ENCODE measurements around the gene ALDH1L1.

ALDH1L1 gene

GRCh38 chr3:126191246-126191645 is 10.9 kb upstream of the ALDH1L1 start:
- no peak for DNase-seq

- no peak for DNase-seq
Observed at GRCh38 chr3:126187920-126188319, 7.5 kb upstream of the ALDH1L1 start.

DNA sequence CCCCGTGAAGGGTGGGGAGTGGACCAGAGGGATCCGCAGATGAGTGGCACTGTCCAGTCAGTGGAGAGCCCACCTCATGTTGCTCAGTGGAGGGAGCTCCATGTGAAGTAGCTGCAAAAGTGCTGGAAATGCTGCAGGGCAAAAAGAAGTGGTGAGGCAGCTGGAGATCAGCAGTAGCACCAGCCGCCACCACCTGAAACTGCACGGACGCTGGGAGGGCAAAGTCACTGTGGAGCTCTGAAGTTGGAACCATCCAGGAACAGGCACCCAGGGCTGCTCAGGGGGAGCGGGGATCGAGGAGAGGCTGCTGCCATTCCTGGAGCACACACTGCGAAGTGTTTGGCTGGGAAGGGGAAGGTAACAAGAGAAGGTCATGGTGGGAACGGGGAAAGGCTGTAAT is 6.4 kb upstream of the ALDH1L1 start:
- no peak for DNase-seq

DNA sequence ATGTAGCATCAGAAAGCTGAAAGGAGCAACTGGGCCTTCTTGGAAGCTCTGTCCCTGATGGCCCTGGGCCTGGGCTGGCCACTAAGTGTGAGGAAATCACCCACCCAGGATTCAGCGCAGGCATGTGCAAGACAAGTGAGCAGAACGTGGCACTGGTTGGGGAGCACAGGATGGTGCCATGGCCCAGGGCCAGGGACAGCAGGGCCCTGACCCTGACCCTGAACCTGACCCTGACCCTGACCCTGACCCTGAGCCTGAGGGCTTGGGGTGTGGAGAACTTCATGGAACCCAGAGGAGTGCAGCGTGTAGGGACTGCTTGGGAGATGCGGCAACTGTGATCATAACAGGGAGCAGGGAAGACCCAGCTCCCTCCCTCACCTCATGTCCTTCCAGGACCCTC is 5.9 kb upstream of the ALDH1L1 start:
- DNase-seq: no peak

GRCh38 chr3:126184465-126185000 is 4.1 kb upstream of the ALDH1L1 start:
- DNase-seq: no peak

DNA sequence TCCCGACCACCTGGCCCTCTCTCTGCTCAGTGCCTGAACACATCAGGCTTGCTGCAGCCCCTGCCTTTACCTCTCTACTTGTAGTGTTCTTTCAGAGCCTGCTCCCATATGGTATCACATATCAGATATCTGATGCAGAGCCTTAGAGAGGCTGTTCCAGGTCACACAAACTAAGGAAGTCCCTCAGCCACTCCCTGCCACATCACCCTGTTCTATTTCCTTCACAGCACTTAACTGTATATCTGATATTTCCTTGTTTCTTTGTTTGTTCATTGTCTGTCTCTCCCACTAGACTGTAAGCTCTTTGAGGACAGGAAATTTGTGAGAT is 976 bp upstream of the ALDH1L1 start:
- no peak for DNase-seq

DNA sequence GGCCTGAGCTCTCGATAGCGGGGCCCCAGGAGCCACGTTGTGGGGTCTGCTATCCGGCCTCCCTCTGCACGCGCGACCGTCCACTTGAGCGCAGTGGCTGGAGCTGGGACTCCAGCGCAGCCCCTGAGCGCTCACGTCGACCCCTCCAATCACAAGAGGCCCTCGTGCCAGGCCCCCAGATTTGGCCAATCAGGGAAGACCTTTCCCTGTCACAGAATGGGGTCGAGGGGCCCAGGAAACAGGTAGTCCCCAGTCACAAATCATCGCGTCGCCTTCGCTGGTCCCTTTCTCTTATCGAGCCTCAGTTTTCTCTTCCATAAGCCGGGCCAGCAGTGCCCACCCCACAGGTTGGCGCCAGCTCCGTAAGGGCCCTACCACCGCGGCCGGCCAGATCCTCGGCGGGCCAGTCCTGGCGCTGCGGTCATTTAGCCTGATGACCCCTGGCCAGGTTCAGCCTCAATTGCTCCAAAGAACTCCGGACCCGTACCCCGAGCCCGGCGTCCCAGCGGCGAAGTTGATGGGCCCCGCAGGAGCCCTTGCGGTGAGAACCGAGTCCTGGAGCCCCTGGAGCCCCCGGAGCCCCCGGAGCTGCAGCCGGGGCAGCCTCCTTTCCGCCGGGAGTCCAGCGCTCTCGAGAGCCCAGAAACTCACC is 435 bp downstream of the ALDH1L1 start:
- DNase-seq: no peak

GRCh38 chr3:126170073-126170777 is 10.2 kb downstream of the ALDH1L1 start:
- DNase-seq: no peak

DNA sequence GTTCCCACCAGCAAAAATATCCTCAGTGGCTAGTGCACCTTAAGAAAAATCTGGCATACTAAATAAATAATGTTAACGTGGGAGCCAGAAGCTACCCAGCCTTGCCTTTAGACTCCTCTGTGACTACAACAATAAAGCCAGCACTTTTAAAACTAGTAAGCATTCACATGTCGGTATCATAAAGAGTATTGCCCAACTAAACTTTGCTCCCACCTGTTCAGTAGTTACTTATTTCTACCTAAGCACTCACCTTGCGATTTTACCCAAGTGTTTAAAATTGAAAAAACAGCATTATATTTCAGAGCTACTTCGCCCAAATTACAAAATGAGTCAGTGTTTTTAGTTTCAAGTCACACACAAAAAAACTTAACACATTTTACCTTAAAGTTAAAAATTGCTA is 12.8 kb downstream of the ALDH1L1 start:
- no peak for DNase-seq

GRCh38 chr3:126166009-126166408 is 14.4 kb downstream of the ALDH1L1 start:
- no peak for DNase-seq

GRCh38 chr3:126161309-126161708 is 19.1 kb downstream of the ALDH1L1 start:
- DNase-seq: no peak

GRCh38 chr3:126160243-126161210 is 19.9 kb downstream of the ALDH1L1 start:
- DNase-seq: no peak

DNA sequence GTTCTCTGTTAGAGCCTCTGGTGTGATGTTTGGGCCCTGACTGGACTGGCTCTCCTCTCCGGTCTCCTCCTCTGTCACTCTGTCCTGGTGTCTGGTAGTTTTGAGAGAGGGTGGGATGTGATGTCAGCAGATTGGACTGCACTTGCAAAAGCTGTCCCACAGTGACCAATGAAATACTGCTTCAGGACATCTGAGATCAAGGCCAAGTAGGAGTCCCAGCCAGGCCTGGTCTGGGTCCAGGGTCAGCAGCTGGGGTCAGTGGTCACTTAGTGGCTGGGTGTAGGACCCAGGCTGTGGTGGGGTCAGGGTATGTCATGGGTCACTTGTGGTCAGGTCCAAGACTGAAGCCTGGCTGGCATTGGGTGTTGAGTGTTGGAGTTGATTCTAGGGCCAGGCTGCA is 20.9 kb downstream of the ALDH1L1 start:
- DNase-seq: no peak

- DNase-seq: no peak
Observed at GRCh38 chr3:126158912-126159454, 21.4 kb downstream of the ALDH1L1 start.

- DNase-seq: no peak
Observed at GRCh38 chr3:126158016-126158911, 22.1 kb downstream of the ALDH1L1 start.

DNA sequence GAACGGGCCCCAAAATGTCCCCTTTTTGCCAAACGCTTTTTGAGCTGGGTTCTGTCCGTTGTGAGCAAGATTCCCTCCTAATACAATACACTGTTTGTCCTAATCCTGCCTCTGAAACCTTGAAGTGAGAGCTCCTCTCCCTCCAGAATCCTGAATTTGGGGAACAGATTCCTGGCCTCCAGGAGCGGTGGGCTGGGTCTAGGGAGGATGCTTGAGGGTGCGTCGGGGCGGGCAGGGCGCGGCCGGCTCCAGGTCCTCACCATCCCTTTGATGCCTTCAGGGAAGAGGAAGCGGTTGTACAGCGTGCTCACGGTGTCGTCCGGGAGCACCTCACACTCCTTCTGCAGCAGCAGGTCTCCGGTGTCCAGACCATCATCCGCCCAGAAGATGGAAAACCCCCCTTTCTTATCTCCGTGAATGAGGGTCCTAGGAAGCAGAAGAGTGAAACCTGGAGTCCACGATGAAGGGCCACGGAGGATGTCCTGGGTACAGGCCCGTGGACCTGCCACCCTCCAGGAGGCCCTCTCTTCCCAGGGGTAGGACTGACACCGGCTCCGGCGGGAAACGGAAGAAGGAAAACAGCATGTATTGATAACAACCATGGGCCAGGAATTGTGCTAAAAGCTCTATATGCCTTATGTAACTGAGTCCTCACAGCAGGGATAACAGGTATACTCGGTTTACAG is 23.2 kb downstream of the ALDH1L1 start:
- DNase-seq: no peak

DNA sequence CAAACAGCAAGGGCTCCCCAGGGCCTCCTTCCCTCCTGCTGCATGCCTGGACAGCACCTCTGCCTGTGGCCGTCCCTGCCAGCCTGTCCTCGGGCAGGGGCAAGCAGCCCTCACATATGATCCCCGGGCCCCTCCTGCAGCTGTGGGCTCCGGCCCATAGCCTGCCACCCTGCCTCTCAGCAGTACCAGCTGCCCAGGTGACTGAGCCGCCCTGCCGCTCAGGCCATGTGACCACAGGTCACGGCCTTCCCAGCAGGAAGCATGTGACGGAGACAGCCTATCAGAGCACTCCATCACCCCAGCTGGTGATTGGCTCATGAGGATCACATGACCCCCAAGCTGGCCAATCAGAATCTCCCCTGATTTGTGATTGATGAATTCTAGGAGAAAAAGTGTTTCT is 23.9 kb downstream of the ALDH1L1 start:
- DNase-seq: no peak

DNA sequence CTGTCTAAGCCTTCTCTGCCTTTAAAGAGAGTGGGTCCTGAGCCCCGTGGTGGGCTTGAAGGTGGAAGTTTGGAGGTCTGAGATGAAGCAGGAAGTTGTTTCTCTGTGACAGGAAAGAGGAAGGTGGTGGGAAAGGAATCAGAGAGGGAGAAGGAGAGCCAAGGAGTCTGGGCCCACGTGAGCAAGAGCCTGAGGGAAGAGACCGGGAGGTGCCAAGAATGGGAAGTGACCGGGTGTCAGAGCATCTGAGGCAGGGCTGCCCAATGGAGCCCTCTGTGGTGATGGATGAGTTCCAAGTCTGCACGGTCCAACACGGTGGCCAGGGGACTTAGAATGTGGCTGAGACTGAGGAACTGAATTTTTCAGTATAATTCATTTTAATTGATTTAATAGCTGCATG is 24.6 kb downstream of the ALDH1L1 start:
- no peak for DNase-seq

DNA sequence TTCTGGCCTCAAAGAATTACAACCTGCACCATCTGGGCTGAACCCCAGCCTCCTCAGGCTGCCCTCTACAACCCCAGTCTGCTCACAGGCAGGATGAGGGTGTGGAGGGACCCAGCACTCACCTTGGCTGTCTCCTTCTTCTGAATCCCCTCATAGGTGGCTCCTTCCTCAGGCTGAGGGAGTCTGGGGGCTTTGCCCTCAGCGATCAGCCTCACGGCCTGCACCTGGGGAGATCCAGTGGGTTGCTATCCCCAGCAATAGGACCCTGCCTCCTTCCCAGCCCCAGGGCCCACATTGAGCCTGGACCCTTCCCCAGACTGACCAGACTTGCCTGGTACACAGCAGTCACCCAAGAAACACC is 25.1 kb downstream of the ALDH1L1 start:
- DNase-seq: no peak

- no peak for DNase-seq
Observed at GRCh38 chr3:126154391-126155279, 25.8 kb downstream of the ALDH1L1 start.

Measured in effector CD4-positive, alpha-beta T cell (primary cell).